ENCODE measurements around the gene DOC2A. TPM values are rescaled to one million over a fixed set of nuclear protein-coding genes. Genes with fewer than 3 reads are reported as not detected.

The DOC2A gene
- total RNA-seq, 1 donor from 2014 or later: 3.2 TPM

GRCh38 chr16:29986231-29986630 is 24.6 kb downstream of the DOC2A start:
- H3K4me3 Mint-ChIP-seq: no peak overlapping the region
- intact Hi-C loops (cut with micrococcal nuclease): no loop called here
- peaks cover 54% of the 10 kb centered on the region for H3K36me3 Mint-ChIP-seq (ENCODE audit: low read depth)
- no peaks in the 10 kb centered on the region for H3K9me3 Mint-ChIP-seq
- DNase-seq: no peak
- no peak overlapping the region for H3K27ac Mint-ChIP-seq
- H3K4me1 Mint-ChIP-seq: no peaks in the 10 kb centered on the region
- no peaks in the 10 kb centered on the region for H3K27me3 Mint-ChIP-seq

GRCh38 chr16:29985271-29985811 is 25.5 kb downstream of the DOC2A start:
- no peaks in the 10 kb centered on the region for H3K9me3 Mint-ChIP-seq
- H3K27ac Mint-ChIP-seq: no peak overlapping the region
- intact Hi-C loops (cut with micrococcal nuclease): no loop called here
- no peaks in the 10 kb centered on the region for H3K27me3 Mint-ChIP-seq
- H3K4me3 Mint-ChIP-seq: no peak overlapping the region
- H3K36me3 Mint-ChIP-seq (ENCODE audit: low read depth): peaks cover 55% of the 10 kb centered on the region
- H3K4me1 Mint-ChIP-seq: no peaks in the 10 kb centered on the region
- no peak for DNase-seq

GRCh38 chr16:29984764-29985147 is 26.1 kb downstream of the DOC2A start:
- no peak for DNase-seq
- Mint-ChIP-seq H3K27ac (no peak overlapping the region), H3K4me1 (no peaks in the 10 kb centered on the region), H3K9me3 (no peaks in the 10 kb centered on the region), H3K36me3 (ENCODE audit: low read depth) (peaks cover 58% of the 10 kb centered on the region), H3K4me3 (no peak overlapping the region), H3K27me3 (no peaks in the 10 kb centered on the region)
- intact Hi-C loops (cut with micrococcal nuclease): no loop called here

- no peaks in the 10 kb centered on the region for H3K27me3 Mint-ChIP-seq
- H3K4me3 Mint-ChIP-seq: no peak overlapping the region
- H3K27ac Mint-ChIP-seq: no peak overlapping the region
- no peaks in the 10 kb centered on the region for H3K9me3 Mint-ChIP-seq
- intact Hi-C loops (cut with micrococcal nuclease): no loop called here
- H3K4me1 Mint-ChIP-seq: no peaks in the 10 kb centered on the region
- no peak for DNase-seq
- peaks cover 62% of the 10 kb centered on the region for H3K36me3 Mint-ChIP-seq (ENCODE audit: low read depth)
Observed at GRCh38 chr16:29984137-29984763, 26.6 kb downstream of the DOC2A start.

- Mint-ChIP-seq H3K36me3 (ENCODE audit: low read depth) (peaks cover 61% of the 10 kb centered on the region), H3K27me3 (no peaks in the 10 kb centered on the region), H3K4me3 (no peak overlapping the region), H3K4me1 (no peaks in the 10 kb centered on the region), H3K27ac (no peak overlapping the region), H3K9me3 (no peaks in the 10 kb centered on the region)
- no peak for DNase-seq
- intact Hi-C loops (cut with micrococcal nuclease): no loop called here
Observed at GRCh38 chr16:29983420-29984136, 27.2 kb downstream of the DOC2A start.

- Mint-ChIP-seq H3K27me3 (no peaks in the 10 kb centered on the region), H3K9me3 (no peaks in the 10 kb centered on the region), H3K4me1 (no peaks in the 10 kb centered on the region), H3K27ac (no peak overlapping the region), H3K36me3 (ENCODE audit: low read depth) (peaks cover 62% of the 10 kb centered on the region), H3K4me3 (no peak overlapping the region)
- intact Hi-C loops (cut with micrococcal nuclease): no loop called here
- no peak for DNase-seq
Observed at GRCh38 chr16:29982560-29983419, 28.0 kb downstream of the DOC2A start.

GRCh38 chr16:29978564-29979270 is 32.1 kb downstream of the DOC2A start:
- H3K27ac Mint-ChIP-seq: peak overlapping the region; percentile 35
- no peaks in the 10 kb centered on the region for H3K27me3 Mint-ChIP-seq
- intact Hi-C loops (cut with micrococcal nuclease): loop anchor here (10.0 kb wide), 1 partner anchor 114 kb away; the partner anchor contains the start of gene CDIPT
- peaks cover 25% of the 10 kb centered on the region for H3K4me1 Mint-ChIP-seq
- H3K4me3 Mint-ChIP-seq: no peak overlapping the region
- no peaks in the 10 kb centered on the region for H3K9me3 Mint-ChIP-seq
- no peak for DNase-seq
- peaks cover 39% of the 10 kb centered on the region for H3K36me3 Mint-ChIP-seq (ENCODE audit: low read depth)

GRCh38 chr16:29978081-29978480 is 32.7 kb downstream of the DOC2A start:
- intact Hi-C loops (cut with micrococcal nuclease): loop anchor here (10.0 kb wide), 1 partner anchor 113 kb away; the partner anchor contains the start of gene CDIPT
- H3K4me3 Mint-ChIP-seq: no peak overlapping the region
- no peak for DNase-seq
- H3K27ac Mint-ChIP-seq: no peak overlapping the region
- H3K9me3 Mint-ChIP-seq: no peaks in the 10 kb centered on the region
- H3K36me3 Mint-ChIP-seq (ENCODE audit: low read depth): peaks cover 37% of the 10 kb centered on the region
- H3K4me1 Mint-ChIP-seq: peaks cover 30% of the 10 kb centered on the region
- no peaks in the 10 kb centered on the region for H3K27me3 Mint-ChIP-seq

GRCh38 chr16:29977063-29977825 is 33.6 kb downstream of the DOC2A start:
- Mint-ChIP-seq H3K4me3 (no peak overlapping the region), H3K4me1 (peaks cover 30% of the 10 kb centered on the region), H3K9me3 (no peaks in the 10 kb centered on the region), H3K27ac (peak overlapping the region; percentile 17), H3K36me3 (ENCODE audit: low read depth) (peaks cover 34% of the 10 kb centered on the region), H3K27me3 (no peaks in the 10 kb centered on the region)
- intact Hi-C loops (cut with micrococcal nuclease): loop anchor here (10.0 kb wide), 1 partner anchor 112 kb away; the partner anchor contains the start of gene CDIPT
- DNase-seq: no peak

GRCh38 chr16:29975811-29976511 is 34.9 kb downstream of the DOC2A start:
- H3K4me3 Mint-ChIP-seq: peak overlapping the region; percentile 91
- peaks cover 32% of the 10 kb centered on the region for H3K36me3 Mint-ChIP-seq (ENCODE audit: low read depth)
- H3K27me3 Mint-ChIP-seq: no peaks in the 10 kb centered on the region
- DNase-seq: peak; percentile 62
- peaks cover 30% of the 10 kb centered on the region for H3K4me1 Mint-ChIP-seq
- H3K27ac Mint-ChIP-seq: peak overlapping the region; percentile 13
- no peaks in the 10 kb centered on the region for H3K9me3 Mint-ChIP-seq
- intact Hi-C loops (cut with micrococcal nuclease): loop anchor here (10.0 kb wide), 1 partner anchor 111 kb away; the partner anchor contains the start of gene CDIPT

- Mint-ChIP-seq H3K4me1 (peaks cover 30% of the 10 kb centered on the region), H3K27me3 (no peaks in the 10 kb centered on the region), H3K36me3 (ENCODE audit: low read depth) (peaks cover 30% of the 10 kb centered on the region), H3K9me3 (no peaks in the 10 kb centered on the region), H3K4me3 (peak overlapping the region; percentile 91), H3K27ac (peak overlapping the region; percentile 80)
- no peak for DNase-seq
- intact Hi-C loops (cut with micrococcal nuclease): loop anchor here (10.0 kb wide), 1 partner anchor 110 kb away; the partner anchor contains the start of gene CDIPT
Observed at GRCh38 chr16:29975134-29975538, 35.7 kb downstream of the DOC2A start.
